SK-N-SH (cell line): ENCODE measurements around the gene CNEP1R1. TPM values are rescaled to one million over a fixed set of nuclear protein-coding genes. Genes with fewer than 3 reads are reported as not detected.

Experiments
- CTCF ChIA-PET: fragments of 300-600, 350-600 bp; formaldehyde crosslinking; extraction: SDS; loops from one replicate; lab custom pipeline; 2021; lab: Yijun Ruan, JAX
- POLR2A ChIA-PET: fragments of 350-600 bp; sonication (Branson Sonifier 250); formaldehyde crosslinking; extraction: SDS; loops from one replicate; lab custom pipeline; 2020; ENCODE audit warnings: antibody characterized with exemption, inconsistent platforms; lab: Yijun Ruan, JAX
- DNase-seq: peaks from one replicate; pipeline ENCODE4 v3.0.0; 2012
- H2AFZ ChIP-seq: fragments of 200-600 bp; sonication (generic); 2 replicates; pipeline ENCODE4 v1.8.1; 2016; ENCODE audit warnings: antibody characterized with exemption, mild to moderate bottlenecking, low read depth
- H3F3A ChIP-seq: fragments of 200-600 bp; sonication (generic); replicated peaks from 2 replicates; pipeline ENCODE3; 2016; ENCODE audit warnings: antibody characterized with exemption, mild to moderate bottlenecking; ENCODE audit not compliant: insufficient read depth
- H3K27ac ChIP-seq, 2 experiments: fragments of 200-500 bp in 1 of 2; fragments of 200-600 bp in 1 of 2; sonication (Bioruptor generic) in 1 of 2; sonication (generic), shearing (Covaris generic) in 1 of 2; 2 replicates each; pipeline versions ENCODE4 v1.5.1 to v1.6.1; 2014 to 2016; ENCODE audit warnings: low read depth in 2 of 2, inconsistent platforms in 1 of 2, low read length in 1 of 2, mild to moderate bottlenecking in 1 of 2, mixed read lengths in 1 of 2
- H3K27me3 ChIP-seq: fragments of 200-600 bp; sonication (generic), shearing (Covaris generic); 2 replicates; pipeline ENCODE4 v1.6.1; 2016; ENCODE audit warnings: mixed run types; ENCODE audit not compliant: insufficient read depth
- H3K36me3 ChIP-seq, 2 experiments: fragments of 200-500 bp in 1 of 2; fragments of 200-600 bp in 1 of 2; sonication (Bioruptor generic) in 1 of 2; sonication (generic) in 1 of 2; replicated peaks in 1 of 2; 2 replicates each; pipeline versions ENCODE3 to v1.5.1; 2014 to 2016; ENCODE audit warnings: low read length in 1 of 2, mild to moderate bottlenecking in 1 of 2; ENCODE audit not compliant: insufficient read depth in 2 of 2, control insufficient read depth in 1 of 2
- H3K4me1 ChIP-seq, 2 experiments: fragments of 200-500 bp in 1 of 2; fragments of 200-600 bp in 1 of 2; sonication (Bioruptor generic) in 1 of 2; sonication (generic), shearing (Covaris generic) in 1 of 2; 2 replicates each; pipeline versions ENCODE4 v1.5.1 to v1.6.1; 2014 to 2016; ENCODE audit warnings: low read depth in 1 of 2, low read length in 1 of 2, mixed run types in 1 of 2; ENCODE audit not compliant: insufficient read depth in 2 of 2, control insufficient read depth in 1 of 2
- H3K4me2 ChIP-seq: fragments of 200-600 bp; sonication (generic), shearing (Covaris generic); 2 replicates; pipeline ENCODE4 v1.6.1; 2017; ENCODE audit warnings: mixed run types
- H3K4me3 ChIP-seq, 2 experiments: fragments of 200-500 bp in 1 of 2; fragments of 200-600 bp in 1 of 2; sonication (Bioruptor generic) in 1 of 2; sonication (generic), shearing (Covaris generic) in 1 of 2; 2 replicates each; pipeline versions ENCODE4 v1.5.1 to v1.8.1; 2014 to 2016; ENCODE audit warnings: low read depth in 2 of 2, inconsistent platforms in 1 of 2, low read length in 1 of 2, mild to moderate bottlenecking in 1 of 2, mixed read lengths in 1 of 2, moderate library complexity in 1 of 2
- H3K79me2 ChIP-seq: fragments of 200-600 bp; sonication (generic); 2 replicates; pipeline ENCODE4 v1.8.1; 2017; ENCODE audit warnings: mild to moderate bottlenecking; ENCODE audit not compliant: insufficient read depth
- H3K9ac ChIP-seq: fragments of 200-600 bp; sonication (generic); 2 replicates; pipeline ENCODE4 v1.6.1; 2017; ENCODE audit warnings: mixed run types
- H3K9me2 ChIP-seq: fragments of 200-600 bp; sonication (generic); 2 replicates; pipeline ENCODE4 v1.6.1; 2017; ENCODE audit warnings: mixed run types
- H3K9me3 ChIP-seq: fragments of 200-600 bp; sonication (generic); 2 replicates; pipeline ENCODE4 v1.6.1; 2017; ENCODE audit warnings: mixed run types, mild to moderate bottlenecking, moderate library complexity
- H4K20me1 ChIP-seq: fragments of 200-600 bp; sonication (generic); 2 replicates; pipeline ENCODE4 v1.6.1; 2017; ENCODE audit warnings: mild to moderate bottlenecking, mixed run types; ENCODE audit not compliant: insufficient read depth
- GABPA ChIP-seq: IDR thresholded peaks from 2 replicates; pipeline ENCODE4 v1.4.0; 2012; ENCODE audit warnings: low read depth, mild to moderate bottlenecking
- POLR2AphosphoS5 ChIP-seq: IDR thresholded peaks from 2 replicates; pipeline ENCODE4 v1.6.1; 2012; ENCODE audit warnings: low read depth, low read length
- RXRA ChIP-seq: IDR thresholded peaks from 2 replicates; pipeline ENCODE4 v1.4.0; 2012; ENCODE audit warnings: low read depth, mild to moderate bottlenecking, borderline replicate concordance
- WGBS: methylation state at CpG from one replicate; pipeline ENCODE4 v1.1.6; 2017; ENCODE audit warnings: low lambda C conversion rate; 5-methylcytosine and 5-hydroxymethylcytosine counted together
- polyA plus RNA-seq, 3 experiments: library from polyadenylated mRNA; depleted of rRNA; stranded (reverse); fragments of >200 nt; gene quantifications; 2 replicates each; pipeline ENCODE4 v1.2.3, GENCODE V29; 2012
- TF ChIP-seq, protein P1 (sequence below): IDR thresholded peaks from 2 replicates; pipeline ENCODE4 v1.4.0; 2012; ENCODE audit warnings: low read depth
- TF ChIP-seq, protein P2 (sequence below): fragments of 150-350 bp; IDR thresholded peaks from 2 replicates; pipeline ENCODE4 v1.6.1; 2017; ENCODE audit warnings: antibody characterized with exemption, low read length, low read depth, borderline replicate concordance
- TF ChIP-seq, protein P3 (sequence below): fragments of 200-600 bp; sonication (generic); IDR thresholded peaks from 2 replicates; pipeline ENCODE4 v1.6.1; 2017; ENCODE audit warnings: antibody characterized with exemption, mild to moderate bottlenecking, moderate library complexity
- TF ChIP-seq, protein P4 (sequence below): IDR thresholded peaks from 2 replicates; pipeline ENCODE4; 2012

CNEP1R1 gene
- polyA plus RNA-seq, 1 of the 3 experiments (the other 2 are of a cell fraction): 19.2 TPM

DNA sequence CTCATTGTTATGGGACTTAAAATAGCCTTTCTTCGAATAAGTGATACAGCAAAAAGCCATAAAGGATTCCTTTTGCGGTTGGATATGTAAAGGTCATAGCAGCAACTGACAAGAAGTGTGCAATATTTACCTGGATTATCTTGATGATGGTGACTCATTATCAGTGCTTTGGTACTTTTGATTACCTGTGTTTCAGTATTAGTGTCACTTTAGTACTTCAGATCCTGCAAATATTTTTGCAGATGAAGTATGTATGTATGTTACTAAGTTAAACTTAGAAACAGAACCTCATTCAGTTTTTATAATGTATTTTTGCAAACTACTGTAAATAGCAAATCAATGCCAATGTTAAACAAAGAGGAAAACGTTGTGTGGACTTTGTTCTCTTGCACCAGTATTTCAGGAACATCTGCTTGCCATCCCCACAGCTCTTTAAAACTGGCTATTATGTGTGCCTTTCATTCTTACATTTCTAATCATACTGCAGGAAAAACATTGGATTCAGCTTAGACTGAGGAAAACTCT lies 10.5 kb downstream of the CNEP1R1 start:
- POLR2A ChIA-PET: no interaction called here
- CTCF ChIA-PET: no interaction called here
- no peak overlapping the region for H3K4me2 ChIP-seq

DNA sequence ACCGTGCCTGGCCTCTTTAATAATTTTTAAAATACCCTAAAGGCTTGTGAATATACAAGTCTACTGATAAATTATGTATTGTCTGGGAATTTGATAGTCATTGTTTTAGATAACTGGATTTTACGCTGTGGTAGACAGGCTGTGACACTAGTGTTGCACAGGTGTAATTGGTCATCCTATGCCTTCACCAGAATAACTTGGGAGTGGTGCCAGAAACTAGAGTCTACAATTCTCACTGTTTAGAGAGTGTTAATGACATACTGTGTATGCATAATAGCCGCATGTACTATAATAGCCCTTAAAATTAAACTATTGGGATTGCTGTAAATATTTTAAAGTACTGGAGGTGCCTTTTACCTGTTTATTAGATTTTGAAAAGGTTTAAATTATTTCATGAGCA lies 11.4 kb downstream of the CNEP1R1 start:
- no peak for DNase-seq
- POLR2A ChIA-PET: no interaction called here
- CTCF ChIA-PET: interaction anchor here (1.0 to 1.5 kb wide), 3 partner anchors 11 to 174 kb away, joined by 3 to 8 read pairs (median 5); partner anchors contain the start of gene CNEP1R1

More for the DNA sequence above, 10.5 kb downstream of the CNEP1R1 start:
- Histone ChIP-seq H3K4me3 (no peak overlapping the region), H4K20me1 (no peaks in the 10 kb centered on the region), H3K79me2 (peaks cover 13% of the 10 kb centered on the region), H3K27ac (no peak overlapping the region), H3K9me2 (no peaks in the 10 kb centered on the region), H3K9me3 (no peaks in the 10 kb centered on the region), H3K4me1 (peaks cover 0 to 18% of the 10 kb centered on the region in 2 experiments; a peak in 1 of 4 replicates), H3K27me3 (no peaks in the 10 kb centered on the region), H3K36me3 (peaks cover 51 to 54% of the 10 kb centered on the region in 2 experiments), H3F3A (peaks cover 23% of the 10 kb centered on the region), H2AFZ (no peak overlapping the region), H3K9ac (no peak overlapping the region)
- TF ChIP-seq RXRA: no peak
- TF ChIP-seq, protein P1, sequence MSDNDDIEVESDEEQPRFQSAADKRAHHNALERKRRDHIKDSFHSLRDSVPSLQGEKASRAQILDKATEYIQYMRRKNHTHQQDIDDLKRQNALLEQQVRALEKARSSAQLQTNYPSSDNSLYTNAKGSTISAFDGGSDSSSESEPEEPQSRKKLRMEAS: no peak
- TF ChIP-seq GABPA: no peak
- TF ChIP-seq, protein P2, sequence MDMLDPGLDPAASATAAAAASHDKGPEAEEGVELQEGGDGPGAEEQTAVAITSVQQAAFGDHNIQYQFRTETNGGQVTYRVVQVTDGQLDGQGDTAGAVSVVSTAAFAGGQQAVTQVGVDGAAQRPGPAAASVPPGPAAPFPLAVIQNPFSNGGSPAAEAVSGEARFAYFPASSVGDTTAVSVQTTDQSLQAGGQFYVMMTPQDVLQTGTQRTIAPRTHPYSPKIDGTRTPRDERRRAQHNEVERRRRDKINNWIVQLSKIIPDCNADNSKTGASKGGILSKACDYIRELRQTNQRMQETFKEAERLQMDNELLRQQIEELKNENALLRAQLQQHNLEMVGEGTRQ: no peak
- 74% methylated on average over 3 of the region's 3 CpGs for WGBS
- DNase-seq: no peak

DNA sequence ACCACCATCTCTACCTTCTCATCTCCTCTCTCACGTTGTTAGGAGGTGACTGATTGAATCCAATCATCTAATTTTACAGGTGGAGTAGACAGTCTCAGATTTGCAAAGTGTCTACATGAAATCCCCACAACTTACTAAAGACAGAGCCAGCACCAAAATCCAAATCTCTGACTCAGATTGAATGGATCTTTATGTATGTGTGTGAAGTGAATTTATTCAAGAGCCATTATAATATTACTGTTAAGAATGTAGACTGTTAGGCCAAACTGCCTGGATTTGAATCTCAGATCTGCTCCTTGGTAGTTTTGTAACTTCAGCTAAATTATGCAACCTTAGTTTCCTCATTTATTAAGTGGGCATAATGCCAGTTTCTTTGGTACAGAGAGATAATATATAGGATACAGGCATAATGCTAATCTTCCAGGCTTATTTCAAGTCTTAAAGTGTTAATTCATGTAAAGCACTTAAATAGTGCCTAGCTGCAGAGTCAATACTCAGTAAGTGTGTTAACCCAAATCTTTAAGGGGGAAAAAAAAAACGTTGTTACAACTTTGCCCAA lies 12.7 kb downstream of the CNEP1R1 start:
- no peak overlapping the region for H3K27ac ChIP-seq
- CTCF ChIA-PET: interaction anchor here (1.0 to 4.1 kb wide), 4 partner anchors 12 to 173 kb away, joined by 3 to 22 read pairs (median 6); partner anchors contain the start of gene CNEP1R1
- peaks cover 35 to 39% of the 10 kb centered on the region in 2 experiments for H3K36me3 ChIP-seq
- no peaks in the 10 kb centered on the region for H3K79me2 ChIP-seq
- peaks cover 2 to 14% of the 10 kb centered on the region in 2 experiments; a peak in 2 of 4 replicates for H3K4me1 ChIP-seq
- no peak overlapping the region for H3K4me3 ChIP-seq
- no peak overlapping the region for H3K9ac ChIP-seq
- DNase-seq: no peak
- 54% methylated on average over 2 of the region's 2 CpGs for WGBS
- no peaks in the 10 kb centered on the region for H3K9me3 ChIP-seq
- no peak overlapping the region for H3K4me2 ChIP-seq
- H3K27me3 ChIP-seq: no peaks in the 10 kb centered on the region
- H3F3A ChIP-seq: peaks cover 23% of the 10 kb centered on the region
- TF ChIP-seq, protein P3, sequence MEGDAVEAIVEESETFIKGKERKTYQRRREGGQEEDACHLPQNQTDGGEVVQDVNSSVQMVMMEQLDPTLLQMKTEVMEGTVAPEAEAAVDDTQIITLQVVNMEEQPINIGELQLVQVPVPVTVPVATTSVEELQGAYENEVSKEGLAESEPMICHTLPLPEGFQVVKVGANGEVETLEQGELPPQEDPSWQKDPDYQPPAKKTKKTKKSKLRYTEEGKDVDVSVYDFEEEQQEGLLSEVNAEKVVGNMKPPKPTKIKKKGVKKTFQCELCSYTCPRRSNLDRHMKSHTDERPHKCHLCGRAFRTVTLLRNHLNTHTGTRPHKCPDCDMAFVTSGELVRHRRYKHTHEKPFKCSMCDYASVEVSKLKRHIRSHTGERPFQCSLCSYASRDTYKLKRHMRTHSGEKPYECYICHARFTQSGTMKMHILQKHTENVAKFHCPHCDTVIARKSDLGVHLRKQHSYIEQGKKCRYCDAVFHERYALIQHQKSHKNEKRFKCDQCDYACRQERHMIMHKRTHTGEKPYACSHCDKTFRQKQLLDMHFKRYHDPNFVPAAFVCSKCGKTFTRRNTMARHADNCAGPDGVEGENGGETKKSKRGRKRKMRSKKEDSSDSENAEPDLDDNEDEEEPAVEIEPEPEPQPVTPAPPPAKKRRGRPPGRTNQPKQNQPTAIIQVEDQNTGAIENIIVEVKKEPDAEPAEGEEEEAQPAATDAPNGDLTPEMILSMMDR: no peak
- 0 out of 2 replicates have a peak, but pooled peaks have one; percentile 11 for TF ChIP-seq POLR2AphosphoS5
- TF ChIP-seq, all 33 proteins: peak for 1
- POLR2A ChIA-PET: no interaction called here
- no peak overlapping the region for H2AFZ ChIP-seq
- no peaks in the 10 kb centered on the region for H4K20me1 ChIP-seq
- no peaks in the 10 kb centered on the region for H3K9me2 ChIP-seq

More for the DNA sequence above, 11.4 kb downstream of the CNEP1R1 start:
- Histone ChIP-seq H3K27me3 (no peaks in the 10 kb centered on the region), H3K27ac (no peak overlapping the region), H3K36me3 (peaks cover 42 to 45% of the 10 kb centered on the region in 2 experiments), H3K9me2 (no peaks in the 10 kb centered on the region), H3K9ac (no peak overlapping the region), H3K4me1 (peaks cover 2 to 14% of the 10 kb centered on the region in 2 experiments; a peak in 2 of 4 replicates), H3F3A (peaks cover 23% of the 10 kb centered on the region), H3K4me3 (no peak overlapping the region), H4K20me1 (no peaks in the 10 kb centered on the region), H3K79me2 (peaks cover 5% of the 10 kb centered on the region; the same call in 1 of the 2 replicates), H2AFZ (no peak overlapping the region), H3K9me3 (no peaks in the 10 kb centered on the region), H3K4me2 (no peak overlapping the region)
- WGBS: 72% methylated on average over 3 of the region's 3 CpGs
- TF ChIP-seq, protein P4, sequence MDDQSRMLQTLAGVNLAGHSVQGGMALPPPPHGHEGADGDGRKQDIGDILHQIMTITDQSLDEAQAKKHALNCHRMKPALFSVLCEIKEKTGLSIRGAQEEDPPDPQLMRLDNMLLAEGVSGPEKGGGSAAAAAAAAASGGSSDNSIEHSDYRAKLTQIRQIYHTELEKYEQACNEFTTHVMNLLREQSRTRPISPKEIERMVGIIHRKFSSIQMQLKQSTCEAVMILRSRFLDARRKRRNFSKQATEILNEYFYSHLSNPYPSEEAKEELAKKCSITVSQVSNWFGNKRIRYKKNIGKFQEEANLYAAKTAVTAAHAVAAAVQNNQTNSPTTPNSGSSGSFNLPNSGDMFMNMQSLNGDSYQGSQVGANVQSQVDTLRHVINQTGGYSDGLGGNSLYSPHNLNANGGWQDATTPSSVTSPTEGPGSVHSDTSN: no peak
